ENCODE results near the gene CCNL2.
"Not testable (repeated sequence)": the region's sequence is repeated elsewhere in the genome, so short reads cannot be mapped to it uniquely, and the experiment has no call there.

The CCNL2 gene

DNA sequence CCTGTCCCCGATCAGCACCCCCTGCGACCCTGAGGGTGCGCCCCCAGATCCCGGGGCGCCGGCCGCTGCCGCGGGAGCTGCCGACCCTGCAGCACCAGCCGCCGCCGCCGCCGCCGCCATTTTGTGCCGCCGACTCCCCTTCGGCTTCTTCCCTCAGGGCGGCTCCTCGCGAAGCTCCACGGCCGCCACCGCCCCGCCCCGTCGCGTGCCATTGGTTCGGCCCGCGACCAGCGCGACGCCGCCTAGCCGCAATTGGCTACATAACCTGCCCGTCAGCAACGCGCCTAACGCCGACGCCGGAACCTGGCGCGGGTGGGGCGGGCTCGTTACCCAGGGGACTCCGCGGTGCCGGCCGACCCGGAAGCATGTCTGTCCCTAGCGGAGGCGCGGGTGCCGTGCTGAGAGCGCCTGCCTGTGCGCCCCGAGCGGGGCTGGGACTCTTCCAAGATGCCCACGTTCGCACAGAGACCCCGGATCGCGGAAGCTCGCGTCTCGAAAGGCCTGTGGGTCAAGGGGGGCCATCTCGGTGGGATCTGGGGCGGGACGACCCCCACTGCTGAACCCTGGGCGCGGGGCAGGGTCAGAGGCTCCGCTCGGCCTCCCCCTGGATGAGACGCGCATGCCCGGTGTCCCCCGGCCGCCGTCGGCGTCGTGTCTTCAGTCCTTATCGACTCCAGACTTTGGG is at the start of gene CCNL2:
Gene CCNL2, minus strand, starts transcription at position 149 of the 685 bp plus-strand sequence. Its CDS starts 29 bp downstream, at position 120.
- peak; percentile 96 for DNase-seq
- in situ Hi-C loops (cut with HindIII; ENCODE audit: low pct_ligation_motif_present, low pct_unique_long_range_greater_than_20kb, low sequenced_read_pairs) = no loop called here

DNA sequence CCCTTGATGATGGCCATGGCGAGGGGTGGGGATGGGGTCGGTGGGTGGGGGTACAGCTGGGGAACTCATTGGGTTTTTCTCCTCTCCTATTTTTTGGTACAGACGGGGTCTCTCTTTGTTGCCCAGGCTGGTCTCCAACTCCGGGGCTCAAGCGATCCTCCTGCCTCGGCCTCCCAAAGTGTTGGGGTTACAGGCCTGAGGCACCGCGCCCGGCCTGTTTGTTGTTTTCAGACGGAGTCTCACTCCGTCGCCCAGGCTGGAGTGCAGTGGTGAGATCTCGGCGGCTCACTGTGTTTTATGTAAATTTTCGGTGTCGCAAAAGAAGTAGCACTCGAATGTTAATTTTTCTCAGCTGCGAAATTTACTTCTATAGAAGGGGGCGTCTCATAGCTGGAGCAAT is 47.5 kb upstream of the CCNL2 start:
- in situ Hi-C loops (cut with HindIII; ENCODE audit: low pct_ligation_motif_present, low pct_unique_long_range_greater_than_20kb, low sequenced_read_pairs); DNase-seq: not testable (repeated sequence)

DNA sequence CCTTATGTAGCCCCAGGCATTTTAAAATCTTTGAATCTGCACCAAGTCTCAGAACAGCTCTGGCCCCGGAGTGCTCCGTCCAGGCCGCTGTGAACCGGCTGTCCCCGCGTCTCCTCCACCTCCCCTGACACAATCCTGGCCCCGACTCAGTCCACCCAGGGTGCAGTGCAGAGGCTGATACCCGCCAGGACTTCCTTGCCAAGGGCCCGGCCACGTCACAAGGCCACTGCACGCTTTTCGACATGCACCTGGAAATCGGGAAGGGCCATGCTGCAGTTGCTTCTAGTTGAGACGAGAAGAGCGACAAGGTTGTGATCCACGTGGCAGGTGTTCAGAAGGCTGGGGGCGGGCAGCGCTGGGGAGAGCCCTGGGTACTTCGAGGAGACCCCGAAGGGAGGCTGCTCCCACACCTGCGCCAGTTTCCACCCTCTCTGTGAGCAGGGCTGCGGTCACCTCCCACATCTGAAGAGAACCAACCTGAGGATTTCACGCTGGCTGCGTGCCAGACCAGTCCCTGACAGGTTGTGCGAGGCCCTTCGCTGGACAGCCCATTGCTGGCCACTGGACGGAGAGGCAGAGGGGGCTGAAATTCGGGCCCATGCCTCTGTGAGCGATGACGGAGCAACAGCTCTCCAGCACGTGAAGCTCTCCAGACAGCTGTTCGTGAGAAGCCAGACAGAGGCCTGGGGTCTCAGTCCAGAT is 43.1 kb upstream of the CCNL2 start:
- in situ Hi-C loops (cut with HindIII; ENCODE audit: low pct_ligation_motif_present, low pct_unique_long_range_greater_than_20kb, low sequenced_read_pairs) = no loop called here

DNA sequence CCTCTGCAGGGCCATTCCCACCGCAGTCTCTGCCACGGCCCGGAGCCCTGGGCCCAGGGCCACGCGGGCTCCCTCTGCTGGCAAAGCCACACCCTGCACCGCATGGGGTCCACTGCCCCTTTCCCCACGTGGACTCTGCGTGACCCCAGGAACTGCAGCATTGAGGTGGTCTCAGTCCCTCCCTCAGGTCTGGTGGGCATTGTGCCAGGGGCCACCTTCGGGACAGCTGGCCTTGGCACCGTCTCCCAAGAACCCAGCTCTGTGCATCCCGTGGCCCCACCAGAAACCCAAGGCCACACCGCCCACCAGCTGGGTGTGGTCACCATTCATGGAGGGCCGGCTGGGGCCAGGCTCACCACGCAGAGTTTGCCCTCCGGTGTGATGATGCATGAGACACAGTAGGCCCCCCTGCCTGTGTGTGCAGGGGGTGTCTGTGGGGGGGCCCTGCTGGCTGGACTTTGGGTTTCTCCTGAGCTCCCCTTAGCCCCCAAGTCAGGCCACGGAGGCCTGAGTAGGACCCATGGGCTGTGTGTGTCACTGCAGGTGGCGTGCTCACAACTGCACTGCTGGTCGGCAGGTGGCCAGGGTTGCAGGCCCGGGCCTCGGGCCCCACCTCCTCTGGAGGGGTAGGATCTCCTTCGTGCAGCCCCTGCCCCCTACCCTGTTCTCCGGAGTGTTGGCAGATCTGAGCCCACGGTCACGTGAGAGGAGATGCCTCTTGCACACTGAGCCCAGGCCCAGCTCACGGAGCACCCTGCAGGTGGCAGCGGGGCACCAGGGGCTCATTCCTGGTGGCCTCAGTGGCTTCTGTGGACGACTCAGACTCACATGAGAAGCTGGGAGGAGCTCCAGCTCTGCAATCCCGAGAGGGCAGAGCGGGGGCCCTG is 42.1 kb upstream of the CCNL2 start:
- in situ Hi-C loops (cut with HindIII; ENCODE audit: low pct_ligation_motif_present, low pct_unique_long_range_greater_than_20kb, low sequenced_read_pairs) = no loop called here
- peak; percentile 49 for DNase-seq

More for the DNA sequence above, 43.1 kb upstream of the CCNL2 start:
- no peak for DNase-seq

DNA sequence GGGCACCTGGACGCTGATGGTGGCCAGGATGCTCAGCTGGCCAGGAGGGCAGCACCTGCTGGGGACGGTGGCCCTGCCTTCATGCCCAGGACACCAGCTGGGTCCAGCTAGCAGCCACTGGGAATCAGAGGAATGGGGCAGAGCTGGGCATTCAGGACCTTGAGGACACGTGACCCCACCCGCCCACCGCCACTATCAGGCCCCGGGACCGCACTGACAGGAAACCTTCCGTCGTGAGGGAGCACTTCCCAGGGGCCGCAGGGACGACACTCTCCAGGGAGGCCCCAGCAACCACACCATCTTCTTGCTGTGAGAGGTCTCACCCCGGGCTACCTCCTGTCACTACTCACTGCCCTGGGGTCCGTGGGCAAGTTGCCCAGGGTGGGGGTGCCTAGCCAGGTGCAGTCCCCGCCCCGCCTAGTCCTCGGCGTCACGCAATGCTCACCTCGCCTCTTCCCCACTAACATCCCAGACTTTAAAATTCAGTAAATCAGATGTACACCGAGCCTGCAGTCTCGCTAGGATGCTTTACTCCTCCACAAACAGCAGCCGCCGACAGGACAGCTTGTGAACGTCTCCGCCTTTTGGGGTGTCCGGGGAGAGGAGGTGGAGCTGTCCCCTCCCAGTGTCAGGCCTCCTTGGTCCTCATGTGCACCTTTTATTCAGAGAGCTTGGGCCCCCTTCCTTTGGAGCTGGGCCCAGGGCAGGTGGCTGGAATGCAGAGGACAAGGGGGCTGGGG is 41.3 kb upstream of the CCNL2 start:
- DNase-seq = no peak
- in situ Hi-C loops (cut with HindIII; ENCODE audit: low pct_ligation_motif_present, low pct_unique_long_range_greater_than_20kb, low sequenced_read_pairs) = no loop called here

DNA sequence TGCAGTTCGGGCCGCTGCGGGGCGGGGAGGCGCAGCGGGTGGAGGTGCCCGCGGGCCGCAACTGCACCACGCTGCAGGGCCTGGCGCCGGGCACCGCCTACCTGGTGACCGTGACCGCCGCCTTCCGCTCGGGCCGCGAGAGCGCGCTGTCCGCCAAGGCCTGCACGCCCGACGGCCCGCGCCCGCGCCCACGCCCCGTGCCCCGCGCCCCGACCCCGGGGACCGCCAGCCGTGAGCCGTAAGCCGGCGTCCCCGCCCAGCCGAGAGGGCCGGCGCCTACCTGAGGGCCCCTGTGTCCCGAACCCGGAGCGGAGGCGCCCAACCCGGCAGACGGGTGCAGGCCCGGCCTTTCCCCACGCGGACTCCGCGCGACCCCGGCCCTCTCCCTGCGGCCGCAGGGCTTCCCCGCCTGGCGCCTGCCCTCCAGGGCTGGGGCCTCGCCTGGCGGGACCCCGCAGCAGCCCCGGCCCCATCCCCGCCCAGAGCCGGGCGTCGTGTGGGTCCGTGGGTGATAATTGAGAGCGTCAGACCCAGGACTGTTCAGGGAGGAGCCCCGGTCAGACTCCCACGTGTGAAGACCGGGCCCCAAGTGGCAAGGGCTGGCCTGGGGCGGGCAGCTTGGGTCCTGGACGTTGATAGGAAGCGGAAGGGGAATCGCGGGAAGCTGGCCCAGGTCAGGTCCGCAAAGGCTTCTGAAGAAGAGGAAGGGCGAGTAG is 40.6 kb upstream of the CCNL2 start:
- in situ Hi-C loops (cut with HindIII; ENCODE audit: low pct_ligation_motif_present, low pct_unique_long_range_greater_than_20kb, low sequenced_read_pairs) = no loop called here
- no peak for DNase-seq

DNA sequence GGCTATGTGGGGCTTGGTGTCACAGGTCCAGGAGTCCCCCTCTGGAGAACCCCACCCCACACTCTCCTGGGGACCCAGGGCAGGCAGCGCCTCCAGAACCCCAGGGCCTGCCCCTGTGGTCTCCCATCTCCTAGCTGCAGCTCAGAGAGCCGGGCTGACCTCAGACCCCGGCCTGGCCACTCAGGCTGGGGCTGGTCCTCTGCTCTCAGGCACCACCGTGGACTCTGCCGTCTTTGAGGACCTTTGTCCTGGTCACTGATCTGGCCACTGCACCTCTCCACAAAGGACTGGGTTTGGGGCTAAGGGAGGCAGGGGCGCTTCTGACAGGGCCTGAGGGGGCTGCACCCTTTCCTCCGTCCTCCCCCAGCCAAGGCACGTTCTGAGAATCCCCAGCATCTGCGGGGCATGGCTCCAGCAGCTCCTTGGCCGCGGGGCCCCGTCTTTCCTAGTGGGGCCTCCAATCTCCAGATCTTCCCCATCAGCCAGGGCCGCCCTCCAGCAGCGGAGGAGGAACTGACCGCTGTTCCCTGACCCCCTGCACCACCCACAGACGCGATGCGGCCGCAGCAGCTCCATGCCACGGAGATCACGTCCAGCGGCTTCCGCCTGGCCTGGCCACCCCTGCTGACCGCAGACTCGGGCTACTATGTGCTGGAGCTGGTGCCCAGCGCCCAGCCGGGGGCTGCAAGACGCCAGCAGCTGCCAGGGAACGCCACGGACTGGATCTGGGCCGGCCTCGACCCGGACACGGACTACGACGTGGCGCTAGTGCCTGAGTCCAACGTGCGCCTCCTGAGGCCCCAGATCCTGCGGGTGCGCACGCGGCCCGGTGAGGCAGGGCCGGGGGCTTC is 39.6 kb upstream of the CCNL2 start:
- no peak for DNase-seq
- in situ Hi-C loops (cut with HindIII; ENCODE audit: low pct_ligation_motif_present, low pct_unique_long_range_greater_than_20kb, low sequenced_read_pairs) = no loop called here

DNA sequence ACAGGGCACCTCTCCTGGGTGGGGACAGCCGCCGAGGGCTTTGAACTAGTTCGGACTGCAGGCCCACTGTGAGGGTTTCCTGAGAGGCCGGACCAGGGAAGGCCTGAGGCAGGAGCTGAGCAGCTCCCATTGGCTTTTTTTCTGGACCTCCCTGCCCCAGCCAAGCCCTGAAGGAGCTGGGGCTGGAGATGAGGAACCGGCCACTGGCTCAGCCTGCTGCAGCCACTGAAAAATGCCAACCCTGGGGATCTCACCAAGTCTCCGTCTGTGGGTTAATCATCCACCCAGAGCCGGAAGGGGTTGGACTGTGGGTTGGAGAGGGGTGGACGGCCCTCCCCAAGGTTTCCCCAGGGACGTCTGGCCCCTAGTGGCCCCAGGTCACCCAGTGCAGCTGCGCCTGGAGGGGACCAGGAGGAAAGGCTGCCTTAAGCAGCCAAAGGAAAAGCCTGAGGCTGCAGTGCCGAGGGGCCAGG is 38.8 kb upstream of the CCNL2 start:
- peak; percentile 86 for DNase-seq
- in situ Hi-C loops (cut with HindIII; ENCODE audit: low pct_ligation_motif_present, low pct_unique_long_range_greater_than_20kb, low sequenced_read_pairs) = no loop called here

DNA sequence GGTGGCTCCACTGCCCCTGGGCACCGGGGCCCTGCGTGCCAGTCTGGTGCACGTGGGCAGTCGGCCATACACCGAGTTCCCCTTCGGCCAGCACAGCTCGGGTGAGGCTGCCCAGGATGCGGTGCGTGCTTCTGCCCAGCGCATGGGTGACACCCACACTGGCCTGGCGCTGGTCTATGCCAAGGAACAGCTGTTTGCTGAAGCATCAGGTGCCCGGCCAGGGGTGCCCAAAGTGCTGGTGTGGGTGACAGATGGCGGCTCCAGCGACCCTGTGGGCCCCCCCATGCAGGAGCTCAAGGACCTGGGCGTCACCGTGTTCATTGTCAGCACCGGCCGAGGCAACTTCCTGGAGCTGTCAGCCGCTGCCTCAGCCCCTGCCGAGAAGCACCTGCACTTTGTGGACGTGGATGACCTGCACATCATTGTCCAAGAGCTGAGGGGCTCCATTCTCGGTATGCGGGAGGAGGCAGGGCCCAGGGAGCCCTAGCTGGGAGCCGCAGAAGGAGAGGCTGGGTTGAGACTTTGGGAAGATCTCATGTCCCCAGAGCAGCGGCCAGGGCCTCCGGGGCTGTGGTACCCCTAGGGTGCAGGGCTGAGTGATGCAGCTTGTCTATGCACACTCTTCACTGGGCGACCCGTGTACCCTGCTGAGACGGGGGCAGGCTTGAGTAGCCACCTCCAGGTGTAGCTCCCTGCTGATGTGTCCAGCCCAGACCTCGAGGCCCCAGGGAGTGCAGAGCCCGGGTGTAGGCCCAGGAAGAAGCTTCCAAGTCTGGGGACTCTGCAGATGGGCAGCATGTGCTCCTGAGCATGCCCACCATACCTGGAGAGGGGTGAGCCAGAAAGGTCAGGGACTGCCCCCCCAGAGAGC is 38.1 kb upstream of the CCNL2 start:
- no peak for DNase-seq
- in situ Hi-C loops (cut with HindIII; ENCODE audit: low pct_ligation_motif_present, low pct_unique_long_range_greater_than_20kb, low sequenced_read_pairs) = no loop called here

DNA sequence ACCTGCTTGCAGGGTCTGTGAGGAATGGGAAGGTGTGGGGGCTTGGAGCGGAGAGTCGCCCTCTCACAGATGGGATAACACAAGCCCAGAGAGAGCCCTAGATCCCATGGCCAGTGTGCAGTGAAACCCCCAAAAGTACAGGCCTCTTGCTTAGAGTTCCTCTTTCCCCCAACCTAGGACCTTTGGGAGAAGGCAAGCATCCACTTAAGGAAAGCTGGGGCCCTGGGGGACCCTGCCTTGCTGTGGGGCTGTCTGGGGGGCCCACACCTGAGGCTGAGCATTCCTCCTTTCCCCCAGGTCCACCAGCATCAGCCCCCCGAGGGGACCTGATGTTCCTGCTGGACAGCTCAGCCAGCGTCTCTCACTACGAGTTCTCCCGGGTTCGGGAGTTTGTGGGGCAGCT is 37.5 kb upstream of the CCNL2 start:
- in situ Hi-C loops (cut with HindIII; ENCODE audit: low pct_ligation_motif_present, low pct_unique_long_range_greater_than_20kb, low sequenced_read_pairs) = no loop called here
- no peak for DNase-seq

DNA sequence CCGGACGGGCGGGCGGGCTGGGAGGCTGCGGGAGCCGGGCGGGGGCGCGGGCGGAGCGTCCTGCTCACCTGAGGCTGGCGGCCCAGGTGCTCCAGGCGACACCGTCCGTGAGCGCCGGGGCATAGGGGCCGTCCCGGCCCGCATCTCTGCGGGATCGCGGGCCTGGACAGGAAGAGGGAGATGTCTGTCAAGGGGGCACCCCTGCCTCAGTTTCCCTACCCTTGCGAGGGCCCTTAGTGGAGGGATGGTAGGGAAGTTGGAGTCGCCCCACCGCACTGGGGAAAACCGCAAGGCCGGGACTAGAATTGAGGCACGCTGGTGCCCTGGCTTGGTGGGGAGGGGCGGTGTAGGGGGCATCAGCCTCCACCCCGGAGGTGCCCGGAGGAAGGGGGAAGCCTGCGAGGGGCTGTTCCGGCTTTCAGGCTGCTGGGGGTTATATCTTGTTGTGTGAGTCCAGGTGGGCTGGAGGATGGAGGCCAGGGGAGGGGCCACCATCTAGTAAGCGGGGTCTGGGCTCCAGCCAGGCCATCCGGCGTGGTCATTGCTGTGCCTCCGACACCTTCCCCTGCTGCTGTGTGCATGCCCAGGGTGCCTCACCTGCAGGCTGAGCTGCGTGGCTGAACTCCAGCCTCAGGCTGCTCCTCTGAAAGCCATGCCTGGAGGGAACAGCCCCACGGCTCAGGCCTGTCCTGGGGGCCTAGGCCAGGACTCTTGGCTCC is 36.9 kb upstream of the CCNL2 start:
- in situ Hi-C loops (cut with HindIII; ENCODE audit: low pct_ligation_motif_present, low pct_unique_long_range_greater_than_20kb, low sequenced_read_pairs) = no loop called here
- no peak for DNase-seq

DNA sequence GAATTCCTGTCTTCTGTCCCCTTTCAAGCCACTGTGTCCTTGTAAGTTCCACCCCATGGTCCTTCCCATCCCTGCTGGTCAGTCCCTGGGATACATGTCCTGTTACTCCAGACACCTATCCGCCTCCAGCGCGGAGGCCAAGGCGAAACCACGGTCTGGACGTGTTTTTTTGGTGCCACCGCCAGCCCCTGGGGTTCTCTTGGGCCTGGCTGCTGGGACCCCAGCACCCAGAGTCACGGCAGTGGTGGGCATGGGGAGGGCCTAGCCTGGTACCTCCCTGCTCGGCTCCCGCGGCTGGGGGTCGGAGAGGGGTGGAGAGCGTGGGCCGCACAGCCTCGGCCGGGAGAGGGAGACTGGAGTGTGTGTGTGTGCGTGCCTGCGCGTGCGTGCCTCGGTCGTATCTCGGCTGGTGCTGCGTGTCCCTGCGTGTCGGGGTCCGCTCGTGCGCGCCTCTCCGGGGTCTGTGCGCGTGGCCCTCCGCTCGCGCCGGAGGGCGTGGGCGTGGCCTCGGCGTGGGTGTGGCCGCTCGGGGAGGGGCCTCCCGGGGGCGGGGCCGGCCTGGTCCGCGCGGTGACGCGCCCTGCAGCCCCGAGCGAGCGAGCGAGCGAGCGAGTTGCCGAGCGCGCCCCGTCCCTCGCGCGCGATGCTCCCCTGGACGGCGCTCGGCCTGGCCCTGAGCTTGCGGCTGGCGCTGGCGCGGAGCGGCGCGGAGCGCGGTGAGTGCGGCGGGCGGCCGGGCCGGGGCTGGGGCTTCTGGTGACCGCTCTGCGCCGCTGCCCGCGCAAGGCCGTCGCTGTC is 36.2 kb upstream of the CCNL2 start, which contains the start of gene VWA1:
Gene VWA1, plus strand, starts transcription at position 585 of the 798 bp plus-strand sequence. Its CDS starts 59 bp downstream, at position 644.
- in situ Hi-C loops (cut with HindIII; ENCODE audit: low pct_ligation_motif_present, low pct_unique_long_range_greater_than_20kb, low sequenced_read_pairs) = no loop called here
- peak; percentile 38 for DNase-seq

DNA sequence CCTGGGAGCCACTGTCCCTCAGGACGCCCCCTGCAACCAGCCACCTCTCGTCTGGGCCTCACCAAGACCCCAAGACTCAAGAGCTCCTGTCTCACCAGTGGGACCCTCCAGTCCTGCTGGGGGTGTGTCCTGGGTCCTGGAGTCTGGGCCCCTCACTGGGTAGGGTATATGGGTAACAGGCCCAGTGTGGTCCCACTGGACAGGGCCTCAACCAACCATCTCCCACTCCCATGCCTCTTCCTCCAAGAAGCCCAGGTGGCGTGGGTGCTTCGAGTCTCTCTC is 35.6 kb upstream of the CCNL2 start:
- in situ Hi-C loops (cut with HindIII; ENCODE audit: low pct_ligation_motif_present, low pct_unique_long_range_greater_than_20kb, low sequenced_read_pairs) = no loop called here
- DNase-seq = no peak

DNA sequence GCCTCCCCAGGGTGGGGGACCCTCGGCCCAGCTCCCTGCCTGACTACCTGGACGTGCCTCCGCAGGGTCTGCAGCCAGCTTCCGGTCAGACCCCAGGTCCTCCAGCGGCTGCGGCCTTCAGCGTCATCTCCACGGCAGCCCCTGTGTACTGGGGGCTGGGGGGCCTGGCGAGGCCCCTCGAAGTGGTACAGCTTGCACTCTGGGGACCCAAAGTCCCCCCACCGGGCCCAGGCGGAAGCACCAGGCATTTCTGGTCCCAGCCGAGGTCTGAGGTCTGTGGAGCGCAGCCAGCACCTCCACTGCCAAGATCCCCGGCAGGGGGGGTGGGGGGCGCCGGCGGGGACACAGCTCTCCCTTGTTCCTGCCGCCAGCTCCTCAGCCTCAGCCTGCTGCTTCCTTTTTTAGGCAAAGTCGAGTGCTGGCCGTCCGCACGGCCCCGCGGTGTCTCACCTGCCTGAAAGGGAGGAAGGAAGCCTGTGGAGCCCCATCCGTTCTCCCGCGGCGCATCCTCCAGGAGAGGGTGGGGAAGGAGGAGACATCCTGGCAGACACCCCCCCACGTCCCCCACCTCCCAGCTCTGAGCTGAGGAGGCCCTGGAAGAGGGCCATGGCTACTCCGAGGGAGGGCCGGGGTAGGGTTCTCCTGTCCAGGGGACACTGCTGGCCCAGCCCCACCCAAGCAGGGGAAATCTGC is 35.1 kb upstream of the CCNL2 start:
- in situ Hi-C loops (cut with HindIII; ENCODE audit: low pct_ligation_motif_present, low pct_unique_long_range_greater_than_20kb, low sequenced_read_pairs) = no loop called here
- DNase-seq = no peak

DNA sequence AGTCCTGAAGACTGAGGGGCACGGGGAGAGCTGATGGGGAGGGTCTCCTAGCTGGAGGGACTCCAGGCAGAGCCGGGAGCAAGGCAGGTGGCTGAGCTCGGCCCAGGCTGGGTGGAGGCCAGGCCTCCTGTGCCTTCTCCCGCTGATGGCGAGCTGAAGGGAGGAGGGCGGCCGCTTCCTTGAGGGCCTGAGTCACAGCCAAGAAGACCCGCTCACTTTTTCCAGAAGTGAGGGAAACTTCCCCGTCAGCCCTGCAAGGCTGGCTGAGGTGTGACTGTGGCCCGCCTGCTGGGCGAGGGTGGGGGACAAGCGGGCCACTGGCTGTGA is 34.6 kb upstream of the CCNL2 start:
- DNase-seq = no peak
- in situ Hi-C loops (cut with HindIII; ENCODE audit: low pct_ligation_motif_present, low pct_unique_long_range_greater_than_20kb, low sequenced_read_pairs) = no loop called here

All from ACHN (cell line).